ENCODE measurements around the gene ACSM5.
A peak's percentile ranks its signal among the peaks of the same experiment; 100 is the strongest.

Gene ACSM5, protein sequence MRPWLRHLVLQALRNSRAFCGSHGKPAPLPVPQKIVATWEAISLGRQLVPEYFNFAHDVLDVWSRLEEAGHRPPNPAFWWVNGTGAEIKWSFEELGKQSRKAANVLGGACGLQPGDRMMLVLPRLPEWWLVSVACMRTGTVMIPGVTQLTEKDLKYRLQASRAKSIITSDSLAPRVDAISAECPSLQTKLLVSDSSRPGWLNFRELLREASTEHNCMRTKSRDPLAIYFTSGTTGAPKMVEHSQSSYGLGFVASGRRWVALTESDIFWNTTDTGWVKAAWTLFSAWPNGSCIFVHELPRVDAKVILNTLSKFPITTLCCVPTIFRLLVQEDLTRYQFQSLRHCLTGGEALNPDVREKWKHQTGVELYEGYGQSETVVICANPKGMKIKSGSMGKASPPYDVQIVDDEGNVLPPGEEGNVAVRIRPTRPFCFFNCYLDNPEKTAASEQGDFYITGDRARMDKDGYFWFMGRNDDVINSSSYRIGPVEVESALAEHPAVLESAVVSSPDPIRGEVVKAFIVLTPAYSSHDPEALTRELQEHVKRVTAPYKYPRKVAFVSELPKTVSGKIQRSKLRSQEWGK

DNA sequence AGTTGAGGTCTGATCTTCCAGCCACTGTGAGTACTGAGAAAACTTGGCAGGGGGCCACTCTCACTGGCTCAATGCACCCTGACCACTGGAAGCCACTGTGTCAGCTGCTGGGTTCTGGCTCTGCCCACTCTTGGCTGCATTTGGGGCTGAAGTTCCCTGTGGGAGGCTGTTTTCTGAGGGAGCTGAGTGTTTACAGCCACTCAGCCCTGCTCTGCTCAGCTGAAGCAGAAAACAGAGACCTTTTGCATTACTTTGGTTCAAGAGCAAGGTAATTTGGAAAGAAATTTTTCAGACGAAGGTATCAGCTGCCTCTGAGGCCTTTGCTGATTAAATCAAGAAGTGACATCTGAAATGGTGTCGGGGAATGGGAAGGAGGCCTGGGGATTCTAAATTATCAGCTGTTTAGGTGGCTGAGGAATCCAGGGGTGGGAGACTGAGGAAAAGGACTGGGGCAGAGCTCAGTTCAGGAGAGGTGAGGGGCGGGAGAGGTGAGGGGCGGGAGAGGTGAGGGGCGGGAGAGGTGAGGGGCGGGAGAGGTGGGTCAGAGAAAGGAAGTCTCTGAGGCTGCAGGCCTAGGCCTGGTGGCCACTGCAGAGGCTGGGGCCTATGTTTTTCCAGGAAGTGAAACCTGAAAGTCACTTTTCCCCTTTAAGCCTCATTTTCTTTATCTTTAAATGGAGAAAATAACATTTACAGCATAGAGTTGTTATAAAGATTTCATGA, at the start of gene ACSM5:
ACSM5 (plus strand) TSS at position 137 of the 723 bp plus-strand sequence. CDS start 1,951 bp downstream, outside the sequence.
- no peak for DNase-seq

DNA sequence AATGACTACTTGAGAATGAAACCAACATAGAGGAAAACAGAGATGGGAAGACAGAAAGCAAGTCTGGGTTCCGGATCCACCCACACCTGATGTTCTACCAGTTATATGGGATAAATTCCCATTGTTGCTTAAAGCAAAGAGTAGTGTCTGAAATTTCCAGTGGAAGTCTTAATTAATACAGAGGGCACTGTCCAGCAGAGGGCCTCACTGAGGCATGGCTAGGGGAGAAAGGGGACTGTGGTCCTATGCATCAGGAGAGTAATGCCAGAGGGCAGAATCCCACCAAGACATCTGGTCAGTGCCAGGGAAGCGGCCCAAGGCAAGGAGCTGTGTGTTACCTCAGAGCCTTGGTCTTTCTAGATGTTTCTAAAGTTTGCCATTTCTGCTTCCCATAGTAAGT, 49.3 kb upstream of the ACSM5 start:
- DNase-seq = peak; percentile 4

DNA sequence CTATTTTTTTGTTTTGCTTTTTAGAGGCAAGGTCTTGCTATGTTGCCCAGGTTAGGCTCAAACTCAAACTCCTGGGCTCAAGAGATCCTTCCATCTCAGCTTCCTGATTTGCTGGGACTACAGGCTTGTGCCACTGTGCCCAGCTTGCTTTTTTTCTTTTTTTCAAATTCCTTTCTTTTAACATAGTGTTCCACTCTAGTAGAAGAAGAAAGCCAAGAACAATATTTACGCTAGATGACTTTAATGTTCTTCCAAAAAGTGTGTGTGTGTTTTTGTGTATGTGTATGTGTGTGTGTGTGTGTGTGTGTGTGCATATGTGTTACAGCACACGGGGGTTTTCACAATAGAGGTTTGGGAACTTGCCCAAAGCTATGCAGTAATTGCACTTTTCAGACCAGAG, 46.1 kb upstream of the ACSM5 start:
- no peak for DNase-seq

DNA sequence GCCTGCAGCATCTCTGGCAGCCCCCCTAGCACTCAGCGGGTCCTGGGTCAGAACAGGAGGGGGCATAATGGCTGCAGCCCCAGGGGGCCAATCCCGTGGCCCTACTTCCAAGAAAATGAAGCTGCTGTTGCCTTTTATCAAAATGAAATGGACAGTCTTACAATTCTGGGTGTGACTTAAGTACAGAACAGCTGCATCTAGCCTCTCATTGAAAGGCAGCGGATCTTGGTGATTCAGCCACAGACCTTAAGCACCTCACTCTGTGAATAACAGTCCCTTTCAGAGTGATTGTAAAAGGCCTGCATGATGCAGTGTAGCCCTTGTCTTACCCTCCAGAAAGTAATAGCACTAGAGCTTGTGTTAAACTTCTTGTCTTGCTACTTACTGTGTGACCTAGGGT, 45.3 kb upstream of the ACSM5 start:
- no peak for DNase-seq

DNA sequence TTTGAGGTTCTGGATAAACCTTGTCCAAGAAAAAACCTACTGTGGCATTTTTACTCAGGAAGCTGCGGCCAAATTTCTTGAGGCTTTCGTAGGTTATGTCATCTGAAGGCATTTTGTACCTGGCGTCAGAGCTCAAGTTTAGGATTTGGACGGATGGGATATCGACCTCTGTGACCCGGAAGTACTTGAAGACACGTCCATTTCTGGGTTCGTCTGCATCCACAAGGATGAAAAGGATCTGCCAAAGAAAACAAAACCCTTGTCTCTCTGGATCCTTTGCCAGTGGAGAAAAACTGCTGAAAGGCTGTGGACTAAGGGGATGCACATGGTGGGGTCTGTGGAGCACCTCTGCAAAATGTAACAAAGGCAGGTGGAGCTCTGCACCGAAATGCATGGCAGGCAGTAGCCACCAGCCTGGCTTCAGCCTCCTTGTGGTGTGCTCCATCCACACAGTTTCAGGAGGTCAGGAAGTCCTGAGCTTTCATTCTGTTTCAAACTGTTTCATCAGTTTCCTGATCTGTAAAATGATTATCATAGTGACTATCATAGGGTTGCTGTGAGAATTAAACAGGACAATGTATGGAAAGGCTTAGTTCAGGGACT, 39.8 kb upstream of the ACSM5 start:
- DNase-seq = no peak

DNA sequence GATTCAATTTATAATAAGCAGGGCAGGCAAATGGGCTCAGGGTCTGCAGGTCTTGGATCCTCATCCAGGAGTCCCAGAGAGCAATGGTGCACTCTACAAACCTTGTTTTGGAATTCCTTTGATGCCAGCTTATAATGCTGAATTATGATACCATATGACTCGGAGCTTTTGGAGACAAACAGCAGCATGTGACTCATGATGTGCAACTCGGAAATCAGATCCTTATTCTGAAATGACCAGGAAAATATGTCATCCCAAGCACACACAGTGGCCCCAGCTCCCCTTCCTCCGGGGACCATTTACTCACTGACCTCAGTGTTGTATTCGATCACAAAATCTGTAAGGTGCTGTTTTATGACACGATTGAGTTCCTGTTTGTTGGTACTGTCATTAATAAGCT, 36.6 kb upstream of the ACSM5 start:
- no peak for DNase-seq

DNA sequence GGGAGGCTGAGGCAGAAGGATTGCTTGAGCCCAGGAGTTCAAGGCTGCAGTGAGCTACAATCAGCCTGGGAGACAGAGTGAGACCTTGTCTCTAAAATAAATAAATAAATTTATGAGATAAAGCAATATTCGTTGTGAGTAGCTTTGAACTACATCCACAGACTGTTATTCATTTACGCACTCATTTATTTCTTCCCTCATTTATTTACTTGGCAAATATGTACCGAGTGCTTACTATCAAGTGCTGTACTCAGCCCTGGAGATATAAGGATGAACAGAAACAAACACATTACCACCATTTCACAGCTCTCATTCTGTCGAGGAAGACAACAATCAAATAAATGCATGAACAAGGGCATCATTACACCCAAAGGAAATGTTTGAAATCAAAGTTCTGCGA, 32.2 kb upstream of the ACSM5 start:
- DNase-seq = no peak

DNA sequence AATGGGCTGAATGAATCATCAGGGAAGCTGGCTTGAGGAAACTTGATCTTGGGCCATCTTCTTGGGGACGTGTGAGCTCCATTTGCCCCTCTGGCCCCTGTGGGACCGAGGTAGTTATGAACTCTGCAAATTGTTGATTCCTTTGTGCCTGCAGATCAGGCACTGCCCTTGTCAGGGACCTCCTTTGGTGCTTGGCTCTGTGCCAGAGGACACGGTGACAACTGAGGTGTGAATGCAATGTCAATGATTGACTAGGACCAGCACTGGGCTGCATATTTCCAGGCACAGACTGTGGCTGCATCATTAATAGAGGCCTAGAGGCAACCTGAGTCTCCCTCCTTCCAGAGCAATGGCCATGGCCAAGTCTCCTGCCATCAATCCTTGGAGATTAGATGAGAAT, 28.6 kb upstream of the ACSM5 start:
- no peak for DNase-seq

DNA sequence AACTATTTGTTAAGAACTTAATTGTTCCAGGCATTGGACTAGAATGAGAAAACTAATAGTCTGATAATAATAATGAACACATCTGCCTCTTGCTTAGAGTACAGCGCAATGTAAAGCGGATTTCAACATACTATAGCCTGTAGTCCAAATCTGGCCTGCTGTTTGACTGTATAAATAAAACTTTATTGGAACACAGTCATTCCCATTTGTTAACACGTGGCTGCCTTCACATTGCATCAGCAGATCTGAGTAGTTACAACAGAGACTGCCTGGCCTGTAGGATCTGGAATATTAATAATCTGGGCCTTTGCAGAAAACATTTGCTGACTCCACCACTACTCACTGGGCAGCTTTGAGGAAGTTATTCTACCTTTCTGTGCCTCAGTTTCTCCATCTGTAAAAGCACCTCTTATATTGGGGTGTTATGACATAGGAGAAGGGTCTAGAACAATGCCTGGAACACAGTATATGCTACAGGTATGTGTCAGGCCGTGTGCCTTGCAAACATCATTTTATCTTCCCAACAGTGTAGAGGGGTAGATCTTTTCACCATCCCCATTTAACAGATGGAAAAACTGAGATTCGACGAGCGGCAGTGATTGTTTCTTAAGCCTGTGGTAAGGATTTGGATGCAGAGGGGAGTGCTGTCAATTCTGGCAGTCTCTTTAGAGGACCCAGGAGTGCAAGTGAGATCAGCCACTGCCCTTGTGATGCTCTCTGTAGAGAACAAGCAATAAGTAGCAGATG, 27.0 kb upstream of the ACSM5 start:
- DNase-seq = no peak

DNA sequence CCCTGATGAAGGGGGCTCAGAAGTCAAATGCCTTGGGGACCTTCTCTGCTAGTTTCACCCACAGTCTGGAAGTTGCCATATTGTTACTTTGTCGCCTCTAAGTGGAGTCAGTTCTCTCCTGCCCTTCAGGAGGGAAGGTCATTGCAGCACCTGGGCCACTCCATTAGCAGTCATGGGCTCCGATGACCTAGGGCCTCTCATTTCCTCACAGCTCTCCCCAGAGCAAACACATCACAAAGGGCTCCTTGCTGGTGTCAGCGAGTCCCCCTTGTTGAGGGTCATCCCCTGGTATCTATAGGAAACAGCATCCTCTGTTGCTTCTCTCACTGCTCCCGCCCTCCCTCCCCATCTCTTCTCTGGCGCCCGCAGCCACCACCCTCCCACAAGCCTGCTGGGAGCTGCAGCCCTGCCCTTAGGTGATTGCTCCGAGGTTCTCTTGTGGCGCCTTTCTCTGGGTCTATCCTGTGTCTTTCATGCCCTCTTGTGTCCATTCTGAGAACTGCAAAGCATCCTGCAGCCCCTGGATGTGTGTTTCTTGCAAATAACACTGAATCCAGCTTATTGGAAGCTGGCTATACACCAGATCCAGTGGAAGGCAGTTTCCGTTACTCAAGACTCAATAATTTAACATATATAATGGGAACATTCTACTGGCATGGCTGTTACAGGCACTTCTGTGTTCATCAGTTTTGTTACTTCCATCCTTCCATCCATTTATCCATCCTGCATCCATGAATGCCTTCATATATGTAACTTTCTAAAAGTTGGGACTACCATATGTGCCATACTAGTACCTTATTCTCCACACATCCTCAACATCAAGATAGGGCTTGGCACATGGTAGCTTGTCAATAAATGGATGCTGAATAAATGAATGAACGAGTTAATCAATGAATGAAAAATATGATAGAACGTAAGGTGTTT, 26.0 kb upstream of the ACSM5 start:
- DNase-seq = peak; percentile 73

DNA sequence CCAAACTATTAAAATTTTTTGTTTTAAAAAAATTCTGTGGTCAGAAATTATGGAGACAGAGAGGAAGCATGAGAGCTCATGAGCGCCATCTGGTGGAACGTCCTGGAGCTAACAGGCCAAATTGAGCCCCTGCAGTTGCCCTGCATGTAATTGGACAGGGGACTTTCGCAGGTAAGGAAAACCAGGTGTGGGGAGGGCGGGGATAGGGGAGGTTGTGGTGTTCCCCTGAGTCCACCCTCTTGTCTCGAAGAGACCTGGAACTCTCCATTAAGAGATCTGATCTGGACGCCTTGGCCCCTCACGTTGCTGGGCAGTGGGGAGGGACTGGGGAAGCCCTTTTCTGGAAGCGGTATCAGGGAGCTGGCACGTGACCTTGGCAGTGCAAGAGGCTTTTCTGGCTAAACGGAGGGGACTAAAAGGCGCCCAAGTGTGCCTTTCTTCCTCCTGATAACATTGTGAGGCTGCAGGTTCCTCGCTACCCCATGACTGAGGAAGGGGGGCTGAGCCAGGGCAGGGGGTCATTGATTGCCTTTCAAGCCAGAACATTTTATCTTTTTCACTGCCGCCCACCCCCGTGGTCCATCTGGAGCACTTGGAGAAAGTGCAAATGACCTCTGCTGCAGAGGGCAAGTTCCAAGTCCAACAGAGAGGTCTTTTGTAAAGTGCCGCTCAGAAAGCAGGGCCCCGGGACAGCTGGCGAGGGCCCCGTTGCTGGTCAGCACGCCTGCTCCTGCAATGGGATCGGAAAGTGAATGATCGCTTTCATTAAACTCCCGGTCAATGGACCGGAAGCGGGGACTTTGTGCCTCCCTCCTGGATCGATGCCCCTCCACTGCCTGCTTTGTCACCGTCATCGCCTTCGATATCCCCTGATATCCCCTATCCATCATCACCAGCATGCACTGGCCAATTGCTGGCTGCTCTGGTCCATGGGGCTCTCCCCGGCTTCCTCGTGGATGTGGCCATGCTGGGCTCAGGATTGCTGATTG, 23.2 kb upstream of the ACSM5 start:
- peak; percentile 59 for DNase-seq

DNA sequence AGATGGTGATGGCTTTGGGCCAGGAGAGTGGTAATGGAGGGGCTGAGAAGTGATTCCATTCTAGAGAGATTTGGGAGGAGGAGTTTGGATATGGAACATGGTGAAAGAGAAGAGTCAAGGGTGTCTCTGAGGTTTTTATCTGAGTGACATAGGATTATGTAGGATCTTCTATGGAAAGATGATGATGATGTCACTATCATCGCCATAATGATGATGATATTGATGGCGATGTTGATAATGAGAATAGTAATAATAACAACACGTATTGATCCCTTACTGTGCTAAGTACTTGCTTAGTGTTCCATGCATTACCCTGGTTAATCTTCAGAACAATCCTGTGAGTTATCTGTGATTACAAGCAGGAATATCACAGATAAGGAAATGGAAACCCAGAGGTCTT, 21.4 kb upstream of the ACSM5 start:
- no peak for DNase-seq

DNA sequence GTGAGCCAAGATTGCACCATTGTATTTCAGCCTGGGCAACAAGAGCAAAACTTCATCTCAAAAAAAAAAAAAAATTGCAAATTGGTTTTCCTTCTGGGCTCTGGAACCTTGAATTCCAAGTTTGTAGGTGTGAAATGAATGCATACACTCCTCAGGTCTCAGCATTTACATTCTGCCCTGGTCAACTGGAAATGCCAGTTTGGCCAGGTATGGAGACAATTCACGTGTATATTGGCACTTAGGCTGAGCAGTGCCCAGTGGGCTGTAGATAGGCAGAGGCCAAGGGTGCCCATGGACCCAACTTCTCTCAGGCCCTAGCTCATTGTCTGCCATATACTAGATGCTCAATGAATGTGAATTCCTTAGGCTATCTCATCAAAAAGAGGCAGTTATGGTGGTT, 20.5 kb upstream of the ACSM5 start:
- DNase-seq = no peak

DNA sequence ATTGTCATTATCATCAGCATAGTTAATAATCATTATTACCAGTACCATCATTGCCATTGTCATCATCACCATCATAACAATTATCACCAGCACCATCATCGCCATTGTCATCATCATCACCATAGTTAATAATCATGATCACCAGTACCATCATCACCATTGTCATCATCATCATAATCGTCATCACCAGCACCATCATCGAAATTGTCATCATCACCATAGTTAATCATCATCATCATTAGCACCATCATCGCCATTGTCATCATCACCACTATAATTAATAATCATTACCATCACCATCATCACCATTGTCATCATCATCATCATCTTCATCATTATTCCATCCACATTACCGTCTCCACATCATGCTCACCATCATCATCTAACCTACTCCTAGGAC, 18.3 kb upstream of the ACSM5 start:
- DNase-seq = no peak

DNA sequence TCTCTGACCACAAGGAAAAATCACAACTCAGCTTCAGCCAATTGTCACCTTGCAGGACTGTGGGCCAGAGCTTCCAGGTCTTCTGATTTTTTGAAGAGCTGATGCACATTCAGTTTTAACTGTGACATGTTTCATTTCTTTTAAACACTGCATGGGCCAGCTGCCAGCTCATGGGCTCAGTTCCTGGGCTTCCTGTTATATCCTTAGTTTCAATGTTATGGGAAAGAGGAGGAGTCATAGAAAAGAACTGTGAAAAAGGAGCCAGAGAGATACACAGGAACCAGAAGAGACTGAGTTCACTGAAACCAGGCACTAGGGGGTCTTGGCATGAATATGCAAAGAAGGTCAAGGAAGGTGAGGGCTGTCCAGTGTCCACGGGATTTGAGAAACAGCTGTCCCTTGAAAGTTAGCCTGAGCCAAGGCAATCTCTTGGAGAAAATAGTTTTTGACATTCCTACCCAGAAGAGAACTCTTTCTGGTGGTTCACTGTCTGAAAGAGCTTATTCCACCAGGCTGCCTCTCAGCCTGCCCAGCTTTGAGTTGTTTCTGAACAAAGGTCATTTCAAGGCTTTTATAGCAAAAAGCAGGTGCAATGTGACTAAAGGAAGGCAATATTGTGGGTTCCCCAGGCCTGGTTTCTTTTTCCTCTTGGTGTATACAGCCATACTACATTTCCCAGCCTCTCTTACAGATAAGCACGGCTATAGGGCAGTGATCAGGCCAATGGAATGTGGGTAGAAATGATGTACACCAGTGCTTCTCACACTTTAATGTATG, 15.3 kb upstream of the ACSM5 start:
- DNase-seq = no peak

DNA sequence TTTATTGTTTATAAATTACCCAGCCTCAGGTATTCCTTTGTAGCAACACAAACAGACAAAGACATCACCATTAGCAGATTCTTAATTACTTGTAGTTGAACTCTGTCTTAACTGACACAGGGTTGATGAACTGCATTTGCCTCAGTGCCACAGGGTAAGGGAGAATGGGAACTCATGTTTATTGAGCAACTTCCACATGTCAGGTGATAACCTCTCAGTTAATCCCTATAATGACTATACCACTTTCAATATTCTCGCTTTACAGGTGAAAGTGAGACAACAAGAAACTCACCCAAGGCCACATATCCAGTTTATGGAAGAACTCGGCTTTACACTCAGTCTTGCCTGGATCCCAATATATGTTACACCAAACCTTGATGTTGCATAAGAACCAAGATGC, 13.4 kb upstream of the ACSM5 start:
- no peak for DNase-seq

DNA sequence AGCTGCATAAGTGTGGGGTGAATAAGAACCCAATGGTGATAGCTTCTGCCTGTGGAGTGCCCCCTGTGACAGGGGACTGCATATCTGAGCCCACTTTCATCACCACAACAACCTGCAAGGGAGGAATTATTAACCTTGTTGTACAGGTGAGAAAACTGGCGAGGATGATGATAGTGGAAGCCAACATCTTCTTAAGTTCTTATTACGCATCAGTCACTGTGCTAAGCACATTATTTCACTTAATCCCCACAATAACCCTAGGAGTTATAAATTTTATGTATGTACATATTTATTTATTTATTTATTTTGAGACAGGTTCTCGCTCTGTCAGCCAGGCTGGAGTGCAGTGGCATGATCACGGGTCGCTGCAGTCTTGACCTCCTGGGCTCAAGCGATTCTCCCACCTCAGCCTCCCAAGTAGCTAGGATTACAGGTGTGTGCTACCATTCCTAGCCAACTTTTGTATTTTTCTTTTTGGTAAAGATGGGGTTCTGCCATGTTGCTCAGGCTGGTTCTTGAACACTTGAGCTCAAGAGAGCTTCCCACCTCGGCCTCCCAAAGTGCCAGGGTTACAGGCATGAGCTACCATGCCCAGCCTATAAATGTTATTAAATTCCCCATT, 12.4 kb upstream of the ACSM5 start:
- no peak for DNase-seq

DNA sequence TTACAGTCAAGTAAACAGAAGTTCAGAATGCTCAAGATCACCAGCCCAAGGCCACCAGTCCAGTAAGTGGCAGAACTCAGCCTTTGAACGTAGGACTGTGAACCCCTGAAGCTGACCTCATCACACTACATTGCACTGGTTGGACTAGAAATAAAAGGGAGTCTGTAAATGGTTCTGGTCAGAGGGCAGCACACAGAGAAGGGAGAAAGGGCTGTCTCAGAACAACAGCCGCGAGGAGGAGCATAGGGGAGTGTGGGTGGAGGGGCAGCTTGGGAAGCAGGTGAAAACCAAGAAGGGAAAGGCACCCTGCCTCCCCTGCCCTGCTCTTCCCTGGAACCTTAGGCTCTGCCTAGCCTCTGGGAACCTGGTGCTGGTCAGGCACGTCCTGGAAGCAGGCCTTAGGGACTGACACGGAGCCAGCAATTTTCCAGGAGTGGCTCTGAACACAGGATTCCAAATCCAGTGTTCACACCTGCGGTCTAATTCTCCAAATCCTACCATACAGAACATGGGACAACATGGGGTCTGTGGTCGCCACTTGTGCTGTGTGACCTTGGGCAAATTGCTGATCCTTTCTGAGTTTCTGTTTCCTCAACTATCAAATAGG, 11.8 kb upstream of the ACSM5 start:
- DNase-seq = no peak

DNA sequence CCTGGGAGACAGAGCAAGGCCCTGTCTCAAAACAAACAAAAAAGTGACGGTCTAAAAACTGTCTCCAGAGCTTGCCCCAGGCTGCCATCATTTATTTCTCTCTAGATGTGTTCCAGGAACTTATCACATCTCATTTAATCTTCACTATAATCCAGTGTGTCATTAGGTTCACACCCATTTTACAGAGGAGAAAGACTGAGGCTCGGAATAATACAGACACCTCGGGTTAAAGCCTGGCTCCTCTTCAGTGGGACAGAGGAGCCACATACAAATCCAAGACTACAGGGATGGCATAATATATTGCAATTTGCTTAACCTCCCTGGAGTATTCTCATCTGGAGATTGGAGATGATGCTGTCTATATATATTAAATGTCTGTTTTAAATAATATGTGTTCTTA, 10.7 kb upstream of the ACSM5 start:
- no peak for DNase-seq
